H9 (cell line): ENCODE data around the gene TERT. TPM values are rescaled to one million over a fixed set of nuclear protein-coding genes. Genes with fewer than 3 reads are reported as not detected.

Source experiments
- DNase-seq: peaks from one replicate; pipeline ENCODE4 v3.0.0-alpha.2; 2017
- H2AFZ ChIP-seq: one replicate; pipeline ENCODE4 v1.6.1; 2013; ENCODE audit warnings: mild to moderate bottlenecking, low read length, control low read depth, moderate library complexity
- H2AK5ac ChIP-seq: 2 replicates; pipeline ENCODE4 v1.6.1; 2013; ENCODE audit warnings: low read length, control low read depth, mixed read lengths; ENCODE audit not compliant: insufficient read length
- H2BK120ac ChIP-seq: one replicate; pipeline ENCODE4 v1.6.1; 2013; ENCODE audit warnings: low read depth, mild to moderate bottlenecking, low read length, control low read depth, inconsistent platforms; ENCODE audit not compliant: poor library complexity, severe bottlenecking
- H2BK12ac ChIP-seq: 2 replicates; pipeline ENCODE4 v1.6.1; 2013; ENCODE audit warnings: low read length, control low read depth, mixed read lengths, low read depth; ENCODE audit not compliant: insufficient read length
- H2BK15ac ChIP-seq: 2 replicates; pipeline ENCODE4 v1.6.1; 2013; ENCODE audit warnings: low read depth, low read length, control low read depth
- H2BK20ac ChIP-seq: one replicate; pipeline ENCODE4 v1.6.1; 2013; ENCODE audit warnings: low read depth, mild to moderate bottlenecking, low read length, control low read depth, inconsistent platforms; ENCODE audit not compliant: poor library complexity, severe bottlenecking
- H2BK5ac ChIP-seq: 2 replicates; pipeline ENCODE4 v1.6.1; 2013; ENCODE audit warnings: low read length, control low read depth, mixed read lengths; ENCODE audit not compliant: insufficient read length
- H3K14ac ChIP-seq: 2 replicates; pipeline ENCODE4 v1.6.1; 2013; ENCODE audit warnings: low read length, control low read depth; ENCODE audit not compliant: insufficient read depth
- H3K18ac ChIP-seq: 2 replicates; pipeline ENCODE4 v1.6.1; 2013; ENCODE audit warnings: low read depth, mild to moderate bottlenecking, mixed read lengths, low read length, control low read depth; ENCODE audit not compliant: insufficient read length
- H3K23ac ChIP-seq: 2 replicates; pipeline ENCODE4 v1.6.1; 2013; ENCODE audit warnings: low read length, control low read depth, mixed read lengths, low read depth; ENCODE audit not compliant: insufficient read length
- H3K23me2 ChIP-seq: 2 replicates; pipeline ENCODE4 v1.6.1; 2013; ENCODE audit warnings: low read depth, mild to moderate bottlenecking, mixed read lengths, low read length, control low read depth; ENCODE audit not compliant: insufficient read length, poor library complexity, severe bottlenecking
- H3K27ac ChIP-seq: 2 replicates; pipeline ENCODE4 v1.5.1; 2013; ENCODE audit warnings: low read length, control low read depth, mixed read lengths, low read depth; ENCODE audit not compliant: insufficient read length
- H3K27me3 ChIP-seq: 2 replicates; pipeline ENCODE4 v1.6.1; 2013; ENCODE audit warnings: low read length, control low read depth, inconsistent platforms; ENCODE audit not compliant: insufficient read depth
- H3K4ac ChIP-seq: 2 replicates; pipeline ENCODE4 v1.6.1; 2013; ENCODE audit warnings: low read depth, mild to moderate bottlenecking, control low read depth, inconsistent platforms, low read length, moderate library complexity
- H3K4me1 ChIP-seq: 2 replicates; pipeline ENCODE4 v1.6.1; 2013; ENCODE audit warnings: low read length, control low read depth, inconsistent platforms; ENCODE audit not compliant: insufficient read depth
- H3K4me2 ChIP-seq: 2 replicates; pipeline ENCODE4 v1.6.1; 2013; ENCODE audit warnings: low read length, control low read depth, mixed read lengths; ENCODE audit not compliant: insufficient read length, insufficient read depth
- H3K56ac ChIP-seq: 2 replicates; pipeline ENCODE4 v1.6.1; 2013; ENCODE audit warnings: low read depth, mild to moderate bottlenecking, mixed read lengths, low read length, control low read depth; ENCODE audit not compliant: insufficient read length
- H3K79me1 ChIP-seq: 2 replicates; pipeline ENCODE4 v1.6.1; 2013; ENCODE audit warnings: low read depth, mild to moderate bottlenecking, moderate library complexity, low read length, control low read depth, inconsistent platforms; ENCODE audit not compliant: insufficient read depth, poor library complexity, severe bottlenecking
- H3K79me2 ChIP-seq: 2 replicates; pipeline ENCODE4 v1.6.1; 2013; ENCODE audit warnings: low read length, control low read depth, inconsistent platforms; ENCODE audit not compliant: insufficient read depth
- H3K9ac ChIP-seq: 2 replicates; pipeline ENCODE4 v1.6.1; 2013; ENCODE audit warnings: low read length, control low read depth, mixed read lengths; ENCODE audit not compliant: insufficient read length; ENCODE audit errors: extremely low read depth
- H3K9me3 ChIP-seq: one replicate; pipeline ENCODE4 v1.6.1; 2013; ENCODE audit warnings: low read depth, low read length, inconsistent platforms; ENCODE audit not compliant: control insufficient read depth
- H3T11ph ChIP-seq: one replicate; pipeline ENCODE4 v1.6.1; 2013; ENCODE audit warnings: mild to moderate bottlenecking, low read length, control low read depth, inconsistent platforms
- H4K20me1 ChIP-seq: one replicate; pipeline ENCODE4 v1.6.1; 2013; ENCODE audit not compliant: control insufficient read depth, insufficient read length, insufficient read depth
- H4K5ac ChIP-seq: 2 replicates; pipeline ENCODE4 v1.6.1; 2013; ENCODE audit warnings: low read depth, mild to moderate bottlenecking, mixed read lengths, low read length, control low read depth; ENCODE audit not compliant: insufficient read length
- H4K8ac ChIP-seq: replicated peaks from 2 replicates; pipeline ENCODE4 v1.6.1; 2013; ENCODE audit warnings: low read length, control low read depth, mixed read lengths, low read depth; ENCODE audit not compliant: insufficient read length
- H4K91ac ChIP-seq: 2 replicates; pipeline ENCODE4 v1.6.1; 2013; ENCODE audit warnings: low read depth, mild to moderate bottlenecking, moderate library complexity, mixed read lengths, low read length, control low read depth; ENCODE audit not compliant: insufficient read length
- H3K27ac Mint-ChIP-seq, 3 experiments: 2 replicates in 2 of 3; 3 replicates in 1 of 3; pipeline ENCODE4 v1.8.0; 2020 to 2021; ENCODE audit warnings: mixed read lengths in 3 of 3, mild to moderate bottlenecking in 1 of 3, moderate library complexity in 1 of 3
- H3K27me3 Mint-ChIP-seq: 2 replicates; pipeline ENCODE4 v1.8.0; 2021; ENCODE audit warnings: low read depth, mild to moderate bottlenecking, moderate library complexity, mixed read lengths
- H3K36me3 Mint-ChIP-seq, 3 experiments: 2 replicates in 2 of 3; 3 replicates in 1 of 3; pipeline ENCODE4 v1.8.0; 2020 to 2021; ENCODE audit warnings: low read depth in 3 of 3, mixed read lengths in 3 of 3; ENCODE audit not compliant: insufficient read depth in 1 of 3
- H3K4me1 Mint-ChIP-seq, 2 experiments: 2 replicates each; pipeline ENCODE4 v1.8.0; 2020; ENCODE audit warnings: mixed read lengths in 2 of 2
- H3K4me3 Mint-ChIP-seq, 2 experiments: 2 replicates in 1 of 2; 3 replicates in 1 of 2; pipeline ENCODE4 v1.8.0; 2020 to 2021; ENCODE audit warnings: mild to moderate bottlenecking in 2 of 2, mixed read lengths in 2 of 2, moderate library complexity in 1 of 2
- H3K9me3 Mint-ChIP-seq, 2 experiments: 2 replicates in 1 of 2; 3 replicates in 1 of 2; pipeline ENCODE4 v1.8.0; 2020; ENCODE audit warnings: mild to moderate bottlenecking in 2 of 2, mixed read lengths in 2 of 2, moderate library complexity in 1 of 2
- WGBS: extraction: QIAGEN DNeasy Blood & Tissue Kit; methylation state at CpG from one replicate; pipeline ENCODE4 v1.1.7; 2013; ENCODE audit warnings: missing lambda C conversion rate, low lambda C conversion rate, mixed read lengths; ENCODE audit not compliant: insufficient read length; ENCODE audit errors: extremely low coverage; 5-methylcytosine and 5-hydroxymethylcytosine counted together
- total RNA-seq: library from RNA; stranded (reverse); gene quantifications from 2 replicates; pipeline ENCODE4 v1.2.1, GENCODE V29; 2021
- TF ChIP-seq, protein P1 (sequence below): fragments of 200-600 bp; sonication (generic); conservative IDR thresholded peaks from 3 replicates; pipeline ENCODE4 v1.8.0; 2021; ENCODE audit warnings: antibody characterized with exemption, mild to moderate bottlenecking

The TERT gene
- total RNA-seq, 1 experiment from 2014 or later: 15.5 TPM

DNA sequence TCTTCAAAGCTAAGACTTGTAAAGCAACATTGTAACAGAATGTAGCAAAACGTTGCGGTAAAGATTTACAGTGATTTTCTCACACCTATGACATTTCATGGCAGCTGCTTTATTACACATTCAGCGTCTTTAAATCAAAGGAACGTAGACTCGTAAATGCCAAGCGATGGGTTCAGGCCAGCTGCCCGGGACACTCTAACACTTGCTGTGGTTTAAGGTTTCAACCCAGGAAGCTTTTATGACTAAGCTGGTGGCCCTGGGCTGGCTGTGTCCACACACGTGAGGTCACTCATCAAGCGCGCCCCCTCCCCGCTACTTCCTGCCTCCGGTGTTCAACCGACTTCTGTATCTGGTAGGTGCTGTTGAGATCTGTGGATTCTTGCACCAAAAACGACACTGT lies 67.2 kb downstream of the TERT start:
- no peaks in the 10 kb centered on the region for H3K36me3 Mint-ChIP-seq
- WGBS: no CpG with 5 or more reads among the region's 14 CpGs

More for the DNA sequence above, 67.2 kb downstream of the TERT start:
- H2BK120ac ChIP-seq: no peak overlapping the region
- H3K4me1 ChIP-seq: no peaks in the 10 kb centered on the region; the same call in 1 of the 2 replicates
- no peak for DNase-seq
- H4K20me1 ChIP-seq: no peaks in the 10 kb centered on the region
- H3K27ac Mint-ChIP-seq: no peak overlapping the region; a peak in 1 of 7 replicates
- peaks cover 0 to 12% of the 10 kb centered on the region in 2 experiments; a peak in 2 of 4 replicates for H3K4me1 Mint-ChIP-seq
- no peak overlapping the region for H3T11ph ChIP-seq
- no peaks in the 10 kb centered on the region for H3K9me3 Mint-ChIP-seq
- peaks cover 4% of the 10 kb centered on the region for H3K27me3 Mint-ChIP-seq
- no peak overlapping the region for H3K23ac ChIP-seq
- no peak overlapping the region for H3K18ac ChIP-seq
- H2BK15ac ChIP-seq: no peak overlapping the region
- no peak overlapping the region for H3K14ac ChIP-seq
- no peaks in the 10 kb centered on the region for H3K23me2 ChIP-seq
- no peak overlapping the region for H4K8ac ChIP-seq
- H3K4me3 Mint-ChIP-seq: no peak overlapping the region
- no peak overlapping the region for H2AK5ac ChIP-seq
- no peak overlapping the region for H4K91ac ChIP-seq
- H2BK12ac ChIP-seq: no peak overlapping the region
- no peak overlapping the region for H2AFZ ChIP-seq
- H3K79me1 ChIP-seq: no peaks in the 10 kb centered on the region
- no peak overlapping the region for H3K4ac ChIP-seq
- TF ChIP-seq, protein P1, sequence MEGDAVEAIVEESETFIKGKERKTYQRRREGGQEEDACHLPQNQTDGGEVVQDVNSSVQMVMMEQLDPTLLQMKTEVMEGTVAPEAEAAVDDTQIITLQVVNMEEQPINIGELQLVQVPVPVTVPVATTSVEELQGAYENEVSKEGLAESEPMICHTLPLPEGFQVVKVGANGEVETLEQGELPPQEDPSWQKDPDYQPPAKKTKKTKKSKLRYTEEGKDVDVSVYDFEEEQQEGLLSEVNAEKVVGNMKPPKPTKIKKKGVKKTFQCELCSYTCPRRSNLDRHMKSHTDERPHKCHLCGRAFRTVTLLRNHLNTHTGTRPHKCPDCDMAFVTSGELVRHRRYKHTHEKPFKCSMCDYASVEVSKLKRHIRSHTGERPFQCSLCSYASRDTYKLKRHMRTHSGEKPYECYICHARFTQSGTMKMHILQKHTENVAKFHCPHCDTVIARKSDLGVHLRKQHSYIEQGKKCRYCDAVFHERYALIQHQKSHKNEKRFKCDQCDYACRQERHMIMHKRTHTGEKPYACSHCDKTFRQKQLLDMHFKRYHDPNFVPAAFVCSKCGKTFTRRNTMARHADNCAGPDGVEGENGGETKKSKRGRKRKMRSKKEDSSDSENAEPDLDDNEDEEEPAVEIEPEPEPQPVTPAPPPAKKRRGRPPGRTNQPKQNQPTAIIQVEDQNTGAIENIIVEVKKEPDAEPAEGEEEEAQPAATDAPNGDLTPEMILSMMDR: no peak
- H2BK5ac ChIP-seq: no peak overlapping the region
- no peak overlapping the region for H3K4me2 ChIP-seq
- H3K9me3 ChIP-seq: no peaks in the 10 kb centered on the region
- no peak overlapping the region for H3K9ac ChIP-seq
- H3K27ac ChIP-seq: no peak overlapping the region
- H3K79me2 ChIP-seq: no peaks in the 10 kb centered on the region
- no peak overlapping the region for H2BK20ac ChIP-seq
- H3K56ac ChIP-seq: no peak overlapping the region
- no peak overlapping the region for H4K5ac ChIP-seq
- H3K27me3 ChIP-seq: no peaks in the 10 kb centered on the region
